Ishikawa (cell line): Measurements from ENCODE around the gene PRKN.

ENCODE experiments used
- CEBPB ChIP-seq: IDR thresholded peaks from 2 replicates; pipeline ENCODE4 v1.6.1; 2012
- EP300 ChIP-seq: IDR thresholded peaks from 2 replicates; pipeline ENCODE4 v1.6.1; 2012; ENCODE audit warnings: borderline replicate concordance
- MAX ChIP-seq: IDR thresholded peaks from 2 replicates; pipeline ENCODE4 v1.6.1; 2012
- NFIC ChIP-seq: IDR thresholded peaks from 2 replicates; pipeline ENCODE4 v1.6.1; 2012
- RAD21 ChIP-seq: IDR thresholded peaks from 2 replicates; pipeline ENCODE4 v1.6.1; 2012; ENCODE audit warnings: low read depth
- REST ChIP-seq: IDR thresholded peaks from 2 replicates; pipeline ENCODE4 v1.6.1; 2012; ENCODE audit warnings: low read depth, mild to moderate bottlenecking
- TAF1 ChIP-seq: IDR thresholded peaks from 2 replicates; pipeline ENCODE4 v1.6.1; 2012; ENCODE audit warnings: low read depth, mild to moderate bottlenecking
- YY1 ChIP-seq: IDR thresholded peaks from 2 replicates; pipeline ENCODE4 v1.6.1; 2012; ENCODE audit warnings: low read depth

- TF ChIP-seq TAF1: no peak
- no peak for TF ChIP-seq NFIC
- no peak for TF ChIP-seq EP300
- TF ChIP-seq REST: no peak
- no peak for TF ChIP-seq MAX
- no peak for TF ChIP-seq YY1
- no peak for TF ChIP-seq CEBPB
- TF ChIP-seq RAD21: no peak
Measured at GRCh38 chr6:162770136-162770535, 42.6 kb upstream of the PRKN start.
